ENCODE measurements around the gene TMED5.

The TMED5 gene

DNA sequence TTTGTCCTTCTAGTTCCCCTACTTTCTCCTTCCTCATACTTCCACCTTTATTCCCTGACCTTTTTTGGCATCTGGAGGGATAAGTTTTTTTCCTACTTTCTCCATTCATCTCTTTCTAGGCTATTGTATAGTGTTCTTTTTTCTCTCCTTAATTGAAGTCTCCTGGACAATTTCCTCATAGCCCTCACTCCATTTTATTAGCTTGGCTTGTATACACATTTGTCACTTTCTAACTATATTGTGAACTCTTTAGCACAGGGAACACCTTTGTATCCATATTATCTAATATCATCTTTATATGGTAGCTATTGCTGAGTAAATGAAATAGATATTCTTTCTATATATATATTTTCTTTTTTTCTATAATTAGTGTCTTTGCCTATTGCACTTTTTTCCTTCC is 47.6 kb downstream of the TMED5 start:
- no peak overlapping the region for H2AFZ ChIP-seq (ENCODE audit: low read depth)
- no peak overlapping the region for H3K4me2 ChIP-seq
- no peaks in the 10 kb centered on the region for H3K4me1 ChIP-seq (ENCODE audit: low read depth, poor library complexity, severe bottlenecking)
- H3K79me2 ChIP-seq (ENCODE audit: insufficient read depth, low read depth), result no peaks in the 10 kb centered on the region
- no peaks in the 10 kb centered on the region for H4K20me1 ChIP-seq (ENCODE audit: insufficient read depth)
- no peak overlapping the region for H3K4me3 ChIP-seq (IDR thresholded peaks at IDR 0.05; ENCODE audit: insufficient read depth, low read depth, low read length)
- TF ChIP-seq, protein P1, sequence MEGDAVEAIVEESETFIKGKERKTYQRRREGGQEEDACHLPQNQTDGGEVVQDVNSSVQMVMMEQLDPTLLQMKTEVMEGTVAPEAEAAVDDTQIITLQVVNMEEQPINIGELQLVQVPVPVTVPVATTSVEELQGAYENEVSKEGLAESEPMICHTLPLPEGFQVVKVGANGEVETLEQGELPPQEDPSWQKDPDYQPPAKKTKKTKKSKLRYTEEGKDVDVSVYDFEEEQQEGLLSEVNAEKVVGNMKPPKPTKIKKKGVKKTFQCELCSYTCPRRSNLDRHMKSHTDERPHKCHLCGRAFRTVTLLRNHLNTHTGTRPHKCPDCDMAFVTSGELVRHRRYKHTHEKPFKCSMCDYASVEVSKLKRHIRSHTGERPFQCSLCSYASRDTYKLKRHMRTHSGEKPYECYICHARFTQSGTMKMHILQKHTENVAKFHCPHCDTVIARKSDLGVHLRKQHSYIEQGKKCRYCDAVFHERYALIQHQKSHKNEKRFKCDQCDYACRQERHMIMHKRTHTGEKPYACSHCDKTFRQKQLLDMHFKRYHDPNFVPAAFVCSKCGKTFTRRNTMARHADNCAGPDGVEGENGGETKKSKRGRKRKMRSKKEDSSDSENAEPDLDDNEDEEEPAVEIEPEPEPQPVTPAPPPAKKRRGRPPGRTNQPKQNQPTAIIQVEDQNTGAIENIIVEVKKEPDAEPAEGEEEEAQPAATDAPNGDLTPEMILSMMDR (conservative IDR thresholded peaks at IDR 0.05; ENCODE audit: low read depth, low read length), result no peak
- no peaks in the 10 kb centered on the region for H3K36me3 ChIP-seq (ENCODE audit: insufficient read depth)
- H3K9ac ChIP-seq, result no peak overlapping the region
- no peak overlapping the region for H3K27ac ChIP-seq
- no peaks in the 10 kb centered on the region for H3K27me3 ChIP-seq (ENCODE audit: insufficient read depth, low read depth)

- Histone ChIP-seq H3K36me3 (ENCODE audit: insufficient read depth) (no peaks in the 10 kb centered on the region), H2AFZ (ENCODE audit: low read depth) (no peak overlapping the region)
- TF ChIP-seq, protein P1 (conservative IDR thresholded peaks at IDR 0.05; ENCODE audit: low read depth, low read length), result no peak
These were observed 50.6 kb downstream of the TMED5 start for GRCh38 chr1:93129507-93130099.

DNA sequence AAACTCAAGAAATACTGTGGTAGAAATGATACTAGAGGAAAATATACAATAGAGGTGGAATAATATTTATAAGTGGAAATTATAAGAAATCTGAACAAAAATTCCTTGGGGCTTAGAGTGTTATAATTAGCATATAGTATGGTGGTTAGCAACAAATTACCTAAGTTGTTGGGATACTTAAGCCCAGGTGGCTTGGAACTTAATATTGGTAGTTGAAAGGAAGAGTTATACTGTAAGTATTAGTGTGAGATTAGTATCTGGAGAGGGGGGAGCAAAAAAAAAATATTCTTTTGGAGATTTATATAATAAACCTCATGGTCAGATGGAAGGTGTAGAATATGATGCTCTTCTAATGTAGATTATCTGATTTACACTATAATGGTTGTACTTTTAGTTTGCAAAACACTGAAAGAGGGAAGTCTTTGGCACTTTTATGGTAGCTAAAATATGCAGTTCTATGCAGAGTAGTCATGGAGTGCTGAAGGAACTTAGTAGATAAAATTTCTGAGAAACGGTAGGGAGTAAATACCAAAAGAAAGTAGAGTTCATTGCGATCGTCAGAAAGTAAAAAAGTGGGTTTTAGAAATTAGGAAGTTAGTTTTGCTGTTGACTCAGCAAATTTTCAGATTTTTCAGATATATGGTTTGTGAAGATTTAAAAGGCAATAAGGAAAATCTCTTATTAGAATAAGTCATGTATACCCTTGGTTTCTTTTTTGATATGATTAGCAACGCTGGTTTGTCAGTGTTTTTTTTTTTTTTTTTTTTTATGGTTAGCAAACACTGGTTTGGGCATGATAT is 55.5 kb downstream of the TMED5 start:
- Histone ChIP-seq H3K4me3 (IDR thresholded peaks at IDR 0.05; ENCODE audit: insufficient read depth, low read depth, low read length) (no peak overlapping the region), H4K20me1 (ENCODE audit: insufficient read depth) (no peaks in the 10 kb centered on the region), H3K9ac (no peak overlapping the region), H3K4me2 (no peak overlapping the region), H3K36me3 (ENCODE audit: insufficient read depth) (no peaks in the 10 kb centered on the region), H3K4me1 (ENCODE audit: low read depth, poor library complexity, severe bottlenecking) (no peaks in the 10 kb centered on the region), H2AFZ (ENCODE audit: low read depth) (no peak overlapping the region), H3K79me2 (ENCODE audit: insufficient read depth, low read depth) (no peaks in the 10 kb centered on the region), H3K27me3 (ENCODE audit: insufficient read depth, low read depth) (no peaks in the 10 kb centered on the region), H3K27ac (no peak overlapping the region)
- TF ChIP-seq, protein P1 (conservative IDR thresholded peaks at IDR 0.05; ENCODE audit: low read depth, low read length), result no peak

More at GRCh38 chr1:93129507-93130099, 50.6 kb downstream of the TMED5 start:
- no peak overlapping the region for H3K4me2 ChIP-seq
- no peaks in the 10 kb centered on the region for H3K27me3 ChIP-seq (ENCODE audit: insufficient read depth, low read depth)
- no peak overlapping the region for H3K9ac ChIP-seq
- no peaks in the 10 kb centered on the region for H3K4me1 ChIP-seq (ENCODE audit: low read depth, poor library complexity, severe bottlenecking)
- no peaks in the 10 kb centered on the region for H3K79me2 ChIP-seq (ENCODE audit: insufficient read depth, low read depth)
- no peaks in the 10 kb centered on the region for H4K20me1 ChIP-seq (ENCODE audit: insufficient read depth)
- H3K27ac ChIP-seq, result no peak overlapping the region
- H3K4me3 ChIP-seq (IDR thresholded peaks at IDR 0.05; ENCODE audit: insufficient read depth, low read depth, low read length), result no peak overlapping the region

GRCh38 chr1:93123201-93123783 is 56.9 kb downstream of the TMED5 start:
- Histone ChIP-seq H3K4me2 (no peak overlapping the region), H2AFZ (ENCODE audit: low read depth) (no peak overlapping the region), H3K27ac (no peak overlapping the region), H3K4me1 (ENCODE audit: low read depth, poor library complexity, severe bottlenecking) (no peaks in the 10 kb centered on the region), H3K27me3 (ENCODE audit: insufficient read depth, low read depth) (no peaks in the 10 kb centered on the region), H3K4me3 (IDR thresholded peaks at IDR 0.05; ENCODE audit: insufficient read depth, low read depth, low read length) (no peak overlapping the region), H3K79me2 (ENCODE audit: insufficient read depth, low read depth) (no peaks in the 10 kb centered on the region), H4K20me1 (ENCODE audit: insufficient read depth) (no peaks in the 10 kb centered on the region), H3K9ac (no peak overlapping the region), H3K36me3 (ENCODE audit: insufficient read depth) (0 out of 2 replicates have a peak, but pooled peaks cover 5% of the 10 kb centered on the region)
- TF ChIP-seq, protein P1 (conservative IDR thresholded peaks at IDR 0.05; ENCODE audit: low read depth, low read length), result no peak

All from KMS-11 (cell line).